Measurements from ENCODE around the gene ZNF446.

DNA sequence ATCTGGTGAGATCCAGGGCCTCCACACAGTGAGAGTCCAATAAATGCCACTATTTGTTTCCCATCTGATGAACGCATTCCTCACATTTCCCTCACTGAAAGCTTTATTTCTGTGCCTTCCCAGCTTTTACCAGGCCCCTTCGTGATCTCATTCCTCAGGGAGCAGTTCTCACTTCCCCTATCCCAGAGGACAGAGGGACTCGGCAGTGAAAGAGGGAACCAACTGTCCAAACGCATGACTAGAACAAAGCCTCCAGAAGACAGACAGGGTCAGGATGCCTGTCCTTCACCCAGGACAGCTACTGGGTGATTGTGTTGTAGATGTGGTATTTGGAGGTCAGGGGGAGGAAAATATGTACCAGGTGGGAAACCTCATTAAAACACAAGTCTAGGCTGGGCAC is 45.5 kb downstream of the ZNF446 start:
- TF ChIP-seq POLR2AphosphoS5 (IDR thresholded peaks at IDR 0.05; ENCODE audit: low read depth, low read length) (no peak), SIN3A (IDR thresholded peaks at IDR 0.05; ENCODE audit: borderline replicate concordance, insufficient read depth, low read length) (no peak), TAF1 (IDR thresholded peaks at IDR 0.05; ENCODE audit: borderline replicate concordance, insufficient read depth, low read length) (no peak)
- TF ChIP-seq, protein P1, sequence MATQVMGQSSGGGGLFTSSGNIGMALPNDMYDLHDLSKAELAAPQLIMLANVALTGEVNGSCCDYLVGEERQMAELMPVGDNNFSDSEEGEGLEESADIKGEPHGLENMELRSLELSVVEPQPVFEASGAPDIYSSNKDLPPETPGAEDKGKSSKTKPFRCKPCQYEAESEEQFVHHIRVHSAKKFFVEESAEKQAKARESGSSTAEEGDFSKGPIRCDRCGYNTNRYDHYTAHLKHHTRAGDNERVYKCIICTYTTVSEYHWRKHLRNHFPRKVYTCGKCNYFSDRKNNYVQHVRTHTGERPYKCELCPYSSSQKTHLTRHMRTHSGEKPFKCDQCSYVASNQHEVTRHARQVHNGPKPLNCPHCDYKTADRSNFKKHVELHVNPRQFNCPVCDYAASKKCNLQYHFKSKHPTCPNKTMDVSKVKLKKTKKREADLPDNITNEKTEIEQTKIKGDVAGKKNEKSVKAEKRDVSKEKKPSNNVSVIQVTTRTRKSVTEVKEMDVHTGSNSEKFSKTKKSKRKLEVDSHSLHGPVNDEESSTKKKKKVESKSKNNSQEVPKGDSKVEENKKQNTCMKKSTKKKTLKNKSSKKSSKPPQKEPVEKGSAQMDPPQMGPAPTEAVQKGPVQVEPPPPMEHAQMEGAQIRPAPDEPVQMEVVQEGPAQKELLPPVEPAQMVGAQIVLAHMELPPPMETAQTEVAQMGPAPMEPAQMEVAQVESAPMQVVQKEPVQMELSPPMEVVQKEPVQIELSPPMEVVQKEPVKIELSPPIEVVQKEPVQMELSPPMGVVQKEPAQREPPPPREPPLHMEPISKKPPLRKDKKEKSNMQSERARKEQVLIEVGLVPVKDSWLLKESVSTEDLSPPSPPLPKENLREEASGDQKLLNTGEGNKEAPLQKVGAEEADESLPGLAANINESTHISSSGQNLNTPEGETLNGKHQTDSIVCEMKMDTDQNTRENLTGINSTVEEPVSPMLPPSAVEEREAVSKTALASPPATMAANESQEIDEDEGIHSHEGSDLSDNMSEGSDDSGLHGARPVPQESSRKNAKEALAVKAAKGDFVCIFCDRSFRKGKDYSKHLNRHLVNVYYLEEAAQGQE (IDR thresholded peaks at IDR 0.05; ENCODE audit: insufficient read depth in 1 of 2, low read depth in 2 of 2, low read length in 2 of 2), result no peak

All from PFSK-1 (cell line).